Ovary (tissue), 9 donors: ENCODE data around the gene DSEL. TPM values are rescaled to one million over a fixed set of nuclear protein-coding genes. Genes with fewer than 3 reads are reported as not detected.

Source experiments
- DNase-seq, 5 donors: peaks; one replicate each; pipeline ENCODE4 v3.0.0-alpha.2; 2019 to 2020
- H3K27ac ChIP-seq, 2 donors: fragments of 200-600 bp; one replicate each; pipeline versions ENCODE4 v1.5.1 to v1.8.0; 2019 to 2022
- H3K27me3 ChIP-seq: fragments of 200-600 bp; one replicate; pipeline ENCODE4 v1.8.0; 2022
- H3K36me3 ChIP-seq: fragments of 200-600 bp; sonication (generic); one replicate; pipeline ENCODE4 v1.5.1; 2019
- H3K4me1 ChIP-seq: one replicate; pipeline ENCODE4 v1.8.1; 2013; ENCODE audit warnings: mild to moderate bottlenecking, moderate library complexity; ENCODE audit not compliant: insufficient read depth
- H3K4me3 ChIP-seq: fragments of 200-600 bp; sonication (generic); one replicate; pipeline ENCODE4 v1.5.1; 2017
- H3K9me3 ChIP-seq, 2 donors: fragments of 200-600 bp in 1 of 2; sonication (generic) in 1 of 2; one replicate each; pipeline versions ENCODE4 v1.5.1 to v1.8.1; 2013 to 2019; ENCODE audit warnings: mild to moderate bottlenecking in 1 of 2, moderate library complexity in 1 of 2
- EP300 ChIP-seq: sonication (generic); formaldehyde crosslinking; IDR thresholded peaks from one replicate; pipeline ENCODE4 v1.6.1; 2017; ENCODE audit warnings: antibody characterized with exemption
- POLR2A ChIP-seq: fragments of 450-650 bp; IDR thresholded peaks from one replicate; pipeline ENCODE4 v1.6.1; 2017; ENCODE audit warnings: antibody characterized with exemption, mild to moderate bottlenecking, moderate library complexity
- WGBS, 3 donors: extraction: QIAGEN DNeasy Blood & Tissue Kit in 1 of 3; methylation state at CpG; one replicate each; pipeline versions ENCODE4 v1.1.5 to v1.1.7; 2013 to 2017; 5-methylcytosine and 5-hydroxymethylcytosine counted together
- intact Hi-C, 4 donors: fragments of 100-400 bp; cut with DNase I; formaldehyde crosslinking; loops; one replicate each; pipeline versions ENCODE4 v1.11.0 to v1.15.1; 2022 to 2023
- polyA plus RNA-seq, 2 donors: library from polyadenylated mRNA; stranded (reverse); fragments of 200-250 nt in 1 of 2; fragments of 350-450 nt in 1 of 2; fragmentation: Illumina TruSeq in 1 of 2; extraction: RNeasy Lipid Tissue Mini Kit (QIAGEN cat#74804) in 1 of 2; gene quantifications; one replicate each; pipeline ENCODE4 v1.2.3, GENCODE V29; 2013 to 2014
- total RNA-seq, 7 donors: library from RNA; depleted of rRNA in 2 of 7; stranded (reverse); fragments of >200 nt in 2 of 7; fragmentation: NEBNext Ultra II Directional in 3 of 7; extraction: Animal tissue kit (Norgen Biotek cat#: 25700) in 3 of 7; gene quantifications; one replicate each; pipeline versions ENCODE4 v1.1.0 to v1.2.4, GENCODE V29; 2016 to 2023
- TF ChIP-seq, protein P1 (sequence below), 3 donors: fragments of 450-650 bp in 2 of 3; fragments of 200-600 bp in 1 of 3; IDR thresholded peaks; one replicate each; pipeline versions ENCODE4 v1.5.1 to v1.8.0; 2016 to 2022; ENCODE audit warnings: antibody characterized with exemption in 3 of 3, mild to moderate bottlenecking in 1 of 3
- donor health status: DM: no; HTN: no; CAD: no; lungs with moderate emphysema.
- donor health status: DM: no; HTN: no; CAD: no.
- donor health status: Bipolar disorder and iron deficiency.
- donor health status: DM: yes; HTN: yes; CAD: no.
- donor health status: DM: no; HTN: no; CAD: no.
- donor health status: DM: yes; HTN: yes; CAD: no.

The DSEL gene
- total and polyA plus RNA-seq, 9 donors, result 3.1 to 11.0 (median 7.6) TPM

DNA sequence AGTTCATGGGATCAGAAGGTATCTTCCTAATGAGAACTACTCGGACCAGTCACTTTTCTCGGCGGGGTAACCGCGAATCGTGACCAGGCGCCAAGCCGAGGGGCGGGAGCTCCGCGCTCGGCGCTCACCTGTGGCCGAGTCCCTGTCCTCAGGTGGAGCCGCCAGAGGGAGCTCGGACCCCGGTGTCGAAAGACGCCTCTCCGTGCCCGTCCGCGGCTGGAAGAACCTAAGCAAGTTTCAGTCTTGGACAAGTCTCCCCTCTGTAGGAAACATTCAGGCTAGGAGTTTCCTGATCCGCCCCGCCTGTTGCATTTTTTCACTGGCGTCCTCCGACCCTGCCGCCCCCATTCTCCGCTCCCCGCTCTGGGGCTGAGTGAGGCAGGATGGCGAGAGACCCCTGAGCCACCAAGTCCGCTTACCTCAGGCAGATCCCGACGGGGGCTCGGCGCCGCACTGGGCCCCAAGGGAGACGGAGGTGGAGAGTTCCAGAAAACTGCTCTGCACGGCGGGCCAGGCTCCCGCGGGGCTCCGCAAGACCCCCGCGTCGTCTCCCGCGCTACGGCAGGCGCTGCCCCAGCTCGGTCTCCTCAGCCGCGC is 480 bp downstream of the DSEL start:
- intact Hi-C loops, result no loop called here
- H3K27ac ChIP-seq, result peak overlapping the region; percentile 84 to 91
- H3K36me3 ChIP-seq, result no peaks in the 10 kb centered on the region
- H3K9me3 ChIP-seq, result no peaks in the 10 kb centered on the region
- DNase-seq, result peak; percentile 85 to 92 (median 90)
- peak overlapping the region; percentile 79 for H3K4me3 ChIP-seq
- H3K4me1 ChIP-seq, result peaks cover 3% of the 10 kb centered on the region
- no peaks in the 10 kb centered on the region for H3K27me3 ChIP-seq
- TF ChIP-seq EP300, result no peak
- TF ChIP-seq, protein P1, sequence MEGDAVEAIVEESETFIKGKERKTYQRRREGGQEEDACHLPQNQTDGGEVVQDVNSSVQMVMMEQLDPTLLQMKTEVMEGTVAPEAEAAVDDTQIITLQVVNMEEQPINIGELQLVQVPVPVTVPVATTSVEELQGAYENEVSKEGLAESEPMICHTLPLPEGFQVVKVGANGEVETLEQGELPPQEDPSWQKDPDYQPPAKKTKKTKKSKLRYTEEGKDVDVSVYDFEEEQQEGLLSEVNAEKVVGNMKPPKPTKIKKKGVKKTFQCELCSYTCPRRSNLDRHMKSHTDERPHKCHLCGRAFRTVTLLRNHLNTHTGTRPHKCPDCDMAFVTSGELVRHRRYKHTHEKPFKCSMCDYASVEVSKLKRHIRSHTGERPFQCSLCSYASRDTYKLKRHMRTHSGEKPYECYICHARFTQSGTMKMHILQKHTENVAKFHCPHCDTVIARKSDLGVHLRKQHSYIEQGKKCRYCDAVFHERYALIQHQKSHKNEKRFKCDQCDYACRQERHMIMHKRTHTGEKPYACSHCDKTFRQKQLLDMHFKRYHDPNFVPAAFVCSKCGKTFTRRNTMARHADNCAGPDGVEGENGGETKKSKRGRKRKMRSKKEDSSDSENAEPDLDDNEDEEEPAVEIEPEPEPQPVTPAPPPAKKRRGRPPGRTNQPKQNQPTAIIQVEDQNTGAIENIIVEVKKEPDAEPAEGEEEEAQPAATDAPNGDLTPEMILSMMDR (IDR thresholded peaks at IDR 0.05), result peak; percentile 50 to 72 (median 50)
- WGBS, 3 donors, result 0% methylated on average over 40 to 53 of the region's 53 CpGs

- intact Hi-C loops, result no loop called here
- WGBS, 3 donors, result 35 to 41% (median 35%) methylated on average over 6 of the region's 6 CpGs
These were observed 1.5 kb downstream of the DSEL start for GRCh38 chr18:67514901-67515540.

GRCh38 chr18:67514465-67514864 is 2.1 kb downstream of the DSEL start:
- H3K27me3 ChIP-seq, result no peaks in the 10 kb centered on the region
- H3K4me1 ChIP-seq, result peaks cover 2% of the 10 kb centered on the region
- DNase-seq, result no peak
- no peaks in the 10 kb centered on the region for H3K36me3 ChIP-seq
- H3K4me3 ChIP-seq, result no peak overlapping the region
- no peaks in the 10 kb centered on the region for H3K9me3 ChIP-seq
- TF ChIP-seq POLR2A (no peak), EP300 (no peak)
- TF ChIP-seq, protein P1 (IDR thresholded peaks at IDR 0.05), result no peak
- WGBS, 3 donors, result 42 to 57% (median 53%) methylated on average over 3 of the region's 3 CpGs
- intact Hi-C loops, result no loop called here
- no peak overlapping the region for H3K27ac ChIP-seq

More at GRCh38 chr18:67514901-67515540, 1.5 kb downstream of the DSEL start:
- TF ChIP-seq, protein P1 (IDR thresholded peaks at IDR 0.05), result no peak
- TF ChIP-seq EP300 (no peak), POLR2A (no peak)
- Histone ChIP-seq H3K4me3 (peak overlapping the region; percentile 79), H3K4me1 (peaks cover 2% of the 10 kb centered on the region), H3K27ac (no peak overlapping the region), H3K9me3 (no peaks in the 10 kb centered on the region), H3K36me3 (no peaks in the 10 kb centered on the region), H3K27me3 (no peaks in the 10 kb centered on the region)
- DNase-seq, result no peak

DNA sequence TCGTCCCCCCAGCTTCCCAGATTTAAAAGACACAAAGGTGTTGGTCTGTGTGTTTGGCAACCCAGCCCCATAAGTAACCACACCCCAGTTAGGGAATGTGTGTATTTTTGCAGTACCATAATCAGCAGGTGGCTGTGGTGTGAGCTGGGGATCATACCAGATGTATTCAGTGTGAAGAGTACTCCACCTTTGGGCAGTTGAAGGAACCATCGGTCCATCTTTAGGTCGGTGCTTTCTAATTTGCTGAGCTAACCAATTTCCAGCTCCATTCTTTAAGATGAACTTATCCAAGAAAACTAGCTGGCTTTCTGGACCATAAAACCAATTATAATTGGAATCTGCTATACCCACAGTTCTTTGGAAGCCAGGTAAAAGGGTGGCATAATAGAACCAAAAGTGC is 3.2 kb downstream of the DSEL start:
- WGBS, 3 donors, result 93 to 98% (median 95%) methylated on average over 3 of the region's 3 CpGs
- DNase-seq, result no peak
- H3K9me3 ChIP-seq, result no peaks in the 10 kb centered on the region
- no peak overlapping the region for H3K4me3 ChIP-seq
- H3K27me3 ChIP-seq, result no peaks in the 10 kb centered on the region
- intact Hi-C loops, result no loop called here
- H3K4me1 ChIP-seq, result peaks cover 2% of the 10 kb centered on the region
- H3K27ac ChIP-seq, result no peak overlapping the region
- no peaks in the 10 kb centered on the region for H3K36me3 ChIP-seq
- TF ChIP-seq EP300 (no peak), POLR2A (no peak)
- TF ChIP-seq, protein P1 (IDR thresholded peaks at IDR 0.05), result no peak
